Endometrium (tissue), 2 donors: ENCODE data around the gene GPC3.

Source experiments
- FAIRE-seq: peaks from 2 replicates; lab custom pipeline; 2012; peaks lifted over from hg19 to GRCh38; lab: Jason Lieb, UNC
- donor health status: control.
- donor health status: control.

GPC3 gene

DNA sequence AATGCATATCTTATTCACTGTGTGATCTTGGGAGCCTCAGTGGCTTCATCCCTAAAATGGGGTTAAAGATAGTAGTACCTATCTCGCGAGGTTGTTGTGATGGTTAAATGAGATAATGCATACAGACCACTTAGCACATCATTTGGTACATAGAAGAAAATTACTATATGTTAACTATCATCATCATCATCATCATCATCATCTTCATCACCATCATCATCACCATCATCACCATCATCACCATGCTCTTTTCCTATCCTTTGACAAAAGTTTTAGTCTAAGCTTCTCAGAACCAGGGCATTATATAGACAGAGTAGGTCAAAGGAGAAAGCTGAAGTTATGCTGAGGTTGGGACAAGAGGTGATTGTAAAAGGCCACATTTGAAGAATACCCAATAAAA, 145.0 kb downstream of the GPC3 start:
- no peak for FAIRE-seq

DNA sequence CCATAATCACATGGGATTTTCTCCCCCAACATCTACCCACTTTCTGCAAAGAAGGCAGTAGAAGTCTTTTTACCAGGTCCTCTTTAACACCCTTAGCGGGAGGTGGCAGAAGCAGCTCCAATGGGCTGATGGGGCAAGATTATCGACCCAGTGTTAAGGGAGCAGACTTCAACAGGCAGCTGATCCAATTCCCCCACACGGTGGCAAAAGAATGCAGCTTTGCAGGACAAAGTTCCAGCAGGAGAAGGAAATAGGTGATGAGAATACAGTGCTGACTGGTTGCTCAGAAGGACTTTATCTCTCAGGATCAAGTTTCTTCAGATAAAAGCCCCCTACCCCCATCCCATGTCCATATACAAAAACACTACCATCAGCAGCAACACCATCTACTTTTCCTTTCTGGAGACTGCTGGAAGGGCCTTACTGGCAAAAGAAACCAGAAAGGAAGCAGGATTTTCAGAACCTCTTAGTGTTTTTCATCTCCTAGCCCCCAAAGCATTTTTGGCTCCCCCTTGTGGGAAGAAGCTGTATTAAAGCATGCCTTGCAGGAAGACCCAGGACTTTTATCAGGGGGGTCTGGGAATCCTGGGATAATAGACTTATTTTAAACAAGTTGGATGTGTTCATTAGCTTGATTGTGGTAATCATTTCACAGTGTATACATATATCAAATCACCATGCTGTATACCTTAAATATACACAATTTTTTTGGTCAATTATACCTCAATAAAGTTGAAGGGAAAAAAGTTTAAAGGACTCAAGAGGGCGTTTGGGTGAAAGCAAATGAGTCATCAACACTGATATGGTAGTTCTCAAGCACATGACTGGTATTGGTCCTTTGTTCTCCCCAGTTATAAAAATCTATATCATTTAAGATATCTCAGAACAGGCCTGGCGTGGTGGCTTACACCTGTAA, 146.4 kb downstream of the GPC3 start:
- no peak for FAIRE-seq

- no peak for FAIRE-seq
Observed at GRCh38 chrX:133837091-133837490, 148.3 kb downstream of the GPC3 start.

GRCh38 chrX:133836561-133836960, 148.8 kb downstream of the GPC3 start:
- no peak for FAIRE-seq

- FAIRE-seq: no peak
Observed at GRCh38 chrX:133834771-133835170, 150.6 kb downstream of the GPC3 start.

DNA sequence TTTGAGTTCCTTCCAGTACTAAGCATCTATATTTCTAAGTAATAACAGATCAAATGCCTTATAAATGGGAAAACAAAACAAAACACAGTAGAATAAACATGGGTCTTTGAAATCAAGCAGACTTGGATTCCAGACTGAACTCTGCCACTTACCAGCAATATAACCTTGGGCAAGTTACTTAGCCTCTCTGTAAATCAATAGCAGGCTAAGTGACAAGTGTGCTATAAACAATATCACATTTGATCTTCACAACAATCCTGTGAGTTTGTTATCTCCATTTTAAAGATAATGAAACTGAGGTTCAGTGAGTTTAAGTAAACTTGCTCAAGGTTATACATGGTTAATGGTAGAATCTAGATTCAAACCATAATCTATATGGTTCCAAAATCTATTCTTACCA, 165.8 kb downstream of the GPC3 start:
- no peak for FAIRE-seq

DNA sequence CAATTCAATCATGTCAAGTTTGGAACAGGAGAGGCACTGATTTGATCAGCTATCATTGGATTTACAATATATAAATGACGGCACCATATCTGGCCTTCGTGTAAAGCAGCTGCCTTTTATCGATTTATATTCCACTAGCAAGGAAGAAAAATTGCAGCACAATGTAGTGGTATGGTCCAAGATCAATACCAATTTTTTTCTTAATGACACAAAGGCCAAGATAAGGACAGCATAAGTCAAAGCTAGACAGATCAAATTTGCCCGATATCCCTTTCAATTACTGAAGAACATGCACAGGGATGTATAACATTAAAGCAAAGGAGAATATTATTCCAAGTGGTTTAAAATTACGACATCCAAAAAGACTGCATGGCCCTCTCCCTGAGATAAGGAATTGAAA, 167.4 kb downstream of the GPC3 start:
- FAIRE-seq: no peak

DNA sequence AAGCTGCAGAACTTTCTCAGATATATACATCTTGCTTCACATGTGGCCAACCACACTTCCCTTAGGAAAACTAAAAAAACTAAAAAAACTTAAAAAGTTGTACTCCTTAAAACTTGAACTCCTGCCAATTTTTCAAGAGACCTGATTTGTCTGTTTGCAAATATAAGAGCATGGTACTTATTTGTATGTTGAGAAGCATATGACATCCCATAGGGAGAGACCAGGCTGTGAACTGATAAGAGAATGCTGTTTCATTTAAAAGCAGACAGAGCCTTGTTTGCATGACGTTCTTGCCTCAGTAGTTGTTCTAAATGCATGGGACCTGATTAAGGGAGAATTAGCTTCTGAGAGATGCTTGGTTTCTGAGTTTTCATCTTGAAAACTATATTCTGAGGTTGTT, 169.9 kb downstream of the GPC3 start:
- no peak for FAIRE-seq

- no peak for FAIRE-seq
Observed at GRCh38 chrX:133813971-133814370, 171.4 kb downstream of the GPC3 start.

GRCh38 chrX:133812402-133812801, 173.0 kb downstream of the GPC3 start:
- no peak for FAIRE-seq

DNA sequence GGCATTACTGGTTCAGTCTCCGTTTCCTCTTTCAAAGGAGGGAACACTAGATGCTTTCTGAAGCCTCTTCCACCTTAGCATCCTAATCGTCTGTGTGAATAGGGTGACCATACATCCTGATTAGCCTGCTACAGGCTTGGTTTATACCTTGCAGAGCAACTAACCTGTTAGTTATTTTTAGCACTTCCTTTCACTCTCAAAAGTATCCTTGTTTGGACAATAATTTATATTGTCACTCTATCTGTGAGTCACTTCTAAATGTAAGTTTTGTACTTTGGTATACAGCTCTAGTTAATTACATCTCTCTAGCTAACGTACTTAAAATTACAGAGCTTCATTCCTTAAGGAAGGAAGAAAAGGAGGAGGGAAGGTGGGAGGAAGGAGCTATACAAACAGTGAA, 174.5 kb downstream of the GPC3 start:
- no peak for FAIRE-seq

- FAIRE-seq: no peak
Observed at GRCh38 chrX:133804072-133804471, 181.3 kb downstream of the GPC3 start.

- no peak for FAIRE-seq
Observed at GRCh38 chrX:133796282-133796681, 189.1 kb downstream of the GPC3 start.

DNA sequence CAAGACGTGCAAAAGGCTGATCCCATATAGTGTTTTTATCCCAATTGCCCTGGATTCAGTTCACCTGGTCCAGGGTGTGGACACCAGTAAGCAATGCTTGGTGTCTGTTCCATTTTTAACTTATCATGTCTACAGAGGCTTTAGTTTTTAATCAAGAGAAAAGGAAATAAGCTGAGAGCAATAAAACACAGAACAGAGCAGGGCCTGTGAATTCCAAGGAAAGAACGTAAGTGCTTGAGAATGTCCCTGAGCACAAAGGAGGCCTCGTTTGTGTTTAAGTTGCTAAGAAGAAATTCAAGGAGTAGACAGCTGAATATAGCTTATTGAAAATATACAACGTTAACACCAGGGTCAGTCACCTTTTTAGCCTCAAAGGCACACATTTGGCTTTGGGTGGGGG, 191.3 kb downstream of the GPC3 start:
- FAIRE-seq: no peak

DNA sequence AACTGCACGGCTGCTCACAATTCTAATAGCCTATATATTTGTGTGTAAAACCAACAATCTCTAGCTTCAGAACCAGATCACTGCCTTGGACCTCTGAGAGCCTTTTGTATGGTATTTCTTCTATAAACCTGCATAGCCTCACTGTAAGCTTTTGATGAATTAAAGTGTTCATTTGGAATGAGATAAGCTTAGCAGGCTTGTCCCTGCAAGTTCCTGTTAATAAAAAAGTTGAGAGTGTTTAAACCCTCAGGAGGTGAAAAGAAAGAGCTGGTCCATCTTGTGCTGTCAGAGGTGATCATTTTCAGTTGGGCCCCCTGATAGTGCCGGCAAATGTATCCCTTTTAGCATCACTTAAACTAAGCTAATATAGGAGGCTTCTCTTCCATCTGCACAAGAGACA, 191.8 kb downstream of the GPC3 start:
- no peak for FAIRE-seq

DNA sequence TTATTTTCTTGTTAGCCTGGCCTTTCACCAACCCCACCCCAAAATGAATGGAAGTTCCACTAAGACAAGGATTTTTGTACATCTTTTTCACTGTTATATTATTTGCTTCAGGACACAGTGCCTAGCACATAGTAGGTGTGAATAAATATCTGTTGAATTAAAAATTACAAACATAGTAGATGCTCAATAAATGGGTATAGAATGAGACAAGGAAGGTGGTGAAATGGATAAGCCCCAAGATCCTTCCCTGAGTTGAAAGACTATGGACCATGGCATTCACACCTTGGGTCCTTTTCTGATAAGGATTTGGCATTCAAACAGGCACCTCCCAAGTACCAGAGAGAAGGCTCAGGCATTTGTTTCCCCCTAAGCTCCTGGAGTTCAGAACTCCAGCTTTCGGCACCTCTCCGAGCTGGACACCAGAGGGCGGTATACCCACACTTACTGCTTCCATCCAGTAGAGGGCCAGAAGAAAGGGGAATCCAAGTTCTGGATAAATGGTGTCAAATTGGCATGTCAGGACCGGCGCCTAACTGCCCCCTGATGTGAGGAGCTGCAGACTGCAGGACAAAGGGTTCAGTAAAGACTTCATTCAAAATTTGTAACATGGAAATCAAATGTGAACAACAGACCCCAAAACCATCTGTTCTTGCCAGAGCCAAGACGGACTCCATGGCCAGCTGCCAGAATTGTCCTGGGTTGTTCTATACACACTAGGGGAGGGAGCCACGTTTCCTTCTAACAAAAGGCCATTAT, 193.0 kb downstream of the GPC3 start:
- no peak for FAIRE-seq

DNA sequence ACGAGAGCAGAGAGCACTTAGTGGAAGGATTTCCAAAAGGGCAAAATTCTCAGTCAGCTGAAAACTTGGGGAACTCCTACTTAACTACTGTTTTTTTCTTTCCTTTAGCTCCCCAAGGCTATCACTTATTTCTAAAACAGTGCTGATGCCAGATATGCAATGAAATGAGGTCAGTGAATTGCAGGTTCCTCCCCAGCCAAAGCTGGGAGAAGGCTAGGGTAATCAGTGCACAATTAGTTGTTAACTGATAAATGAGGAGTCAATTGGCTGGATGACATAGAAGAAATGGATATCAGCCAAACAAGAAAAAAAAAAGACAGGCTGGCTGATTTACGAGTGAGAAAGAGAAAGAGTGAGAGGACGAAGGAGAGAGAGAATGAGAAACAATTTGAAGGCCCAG, 195.6 kb downstream of the GPC3 start:
- no peak for FAIRE-seq

GRCh38 chrX:133786382-133786781, 199.0 kb downstream of the GPC3 start:
- FAIRE-seq: no peak

- FAIRE-seq: no peak
Observed at GRCh38 chrX:133783274-133783673, 202.1 kb downstream of the GPC3 start.

DNA sequence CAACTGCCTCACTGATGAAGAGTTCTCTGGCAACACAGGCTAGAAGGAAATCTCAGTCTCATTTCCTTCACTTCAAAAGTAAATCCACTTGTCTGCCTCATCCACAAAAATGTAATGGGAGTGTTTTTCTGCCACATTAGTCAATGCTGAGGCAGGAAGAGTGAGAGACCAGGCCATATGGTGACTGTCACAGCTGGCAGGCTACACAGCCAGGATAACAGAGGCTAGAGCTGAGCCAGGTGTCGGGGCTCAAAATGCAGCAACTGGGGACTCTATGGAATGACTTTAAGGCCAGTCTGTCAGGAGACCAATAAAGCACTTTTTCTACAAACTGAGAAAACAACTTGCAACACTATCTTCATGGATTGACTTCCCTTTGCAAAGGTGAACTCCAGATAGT, 204.2 kb downstream of the GPC3 start:
- FAIRE-seq: no peak

DNA sequence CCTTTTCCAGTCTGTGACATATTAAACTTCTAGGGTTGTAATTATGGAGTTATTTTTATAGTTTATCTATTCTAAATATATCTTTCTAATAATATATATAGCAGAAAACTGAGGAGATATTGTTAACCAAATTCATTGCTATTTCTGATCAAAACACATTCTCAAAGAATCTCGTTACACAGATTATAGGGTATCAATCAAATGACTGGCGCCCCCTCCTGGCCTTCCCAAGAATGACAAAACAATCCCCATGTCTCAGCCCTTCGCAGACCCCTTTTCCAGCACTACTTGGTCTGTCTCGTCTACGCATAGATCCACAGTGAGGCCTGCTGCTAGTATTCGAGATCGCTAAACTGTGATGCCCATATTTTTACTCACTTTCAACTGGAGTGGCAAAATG, 209.3 kb downstream of the GPC3 start:
- FAIRE-seq: no peak

GRCh38 chrX:133774807-133775206, 210.6 kb downstream of the GPC3 start:
- no peak for FAIRE-seq

DNA sequence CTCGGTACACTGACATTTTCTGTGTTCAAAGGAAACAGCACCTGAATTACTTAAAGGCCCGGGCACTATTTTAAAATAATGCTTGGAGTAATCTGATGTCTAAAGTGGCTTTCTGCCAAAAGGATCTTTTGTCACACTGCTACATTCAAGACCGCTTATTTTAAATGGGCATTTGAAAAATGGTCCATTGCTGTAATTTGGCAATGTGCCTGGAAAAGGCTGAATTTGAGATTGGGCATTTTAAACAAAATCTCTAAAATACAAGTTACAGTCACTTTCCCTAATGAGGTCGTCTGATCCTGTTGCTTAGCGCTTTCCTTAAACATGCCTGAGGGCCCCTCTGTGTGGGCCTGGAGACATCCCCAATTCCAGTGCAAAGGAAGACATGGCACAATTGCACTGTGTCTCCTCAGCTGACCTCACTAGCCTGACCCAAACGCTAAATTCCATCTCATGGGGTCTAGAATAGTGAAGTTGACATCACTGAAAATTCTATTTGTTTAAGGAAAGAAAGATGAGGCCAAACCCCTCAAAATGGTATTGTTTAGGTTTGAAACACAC, 214.2 kb downstream of the GPC3 start:
- FAIRE-seq: no peak
